ENCODE data around the gene SERPINB1. TPM values are rescaled to one million over a fixed set of nuclear protein-coding genes. Genes with fewer than 3 reads are reported as not detected.
A peak's percentile ranks its signal among the peaks of the same experiment; 100 is the strongest.

SERPINB1 gene
- total and polyA plus RNA-seq, 9 of the 15 experiments (the other 6 are each of a cell fraction or from before 2014, with no cell fraction given) = 33.9 to 108 (median 63.8) TPM

DNA sequence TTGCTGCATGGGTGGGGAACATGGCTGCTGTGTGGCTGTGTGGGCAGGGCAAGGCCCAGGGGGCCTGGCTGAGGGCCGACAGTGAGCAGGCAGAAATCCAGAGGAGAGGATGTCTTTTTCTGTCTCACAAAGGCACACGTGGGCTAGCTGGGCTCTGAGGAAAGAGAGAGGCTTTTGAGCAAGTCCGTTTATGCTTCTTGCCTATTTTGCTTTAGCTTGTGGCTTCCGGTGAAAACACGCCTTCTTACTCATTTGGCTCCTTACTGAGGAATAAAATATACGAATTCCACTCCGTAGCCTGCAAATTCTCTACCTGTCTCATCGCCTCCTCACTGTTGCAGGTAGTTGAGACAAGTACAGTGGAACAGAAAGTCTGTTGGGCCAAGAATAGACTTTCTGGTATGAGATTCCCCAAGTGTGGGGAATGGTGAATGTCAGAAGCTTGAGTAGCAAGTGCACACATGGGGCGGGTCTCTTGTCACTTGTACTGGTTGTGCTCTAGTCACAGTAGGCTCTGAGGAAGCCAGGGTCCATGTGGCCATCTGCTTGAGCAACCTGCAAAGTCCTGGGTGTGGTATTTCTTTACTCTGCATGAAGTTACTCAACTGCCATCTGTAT is 48.0 kb downstream of the SERPINB1 start:
- POLR2A ChIA-PET = interaction anchor here (0.6 to 1.5 kb wide), 2 partner anchors 11 to 1303 kb away, joined by 3 to 4 read pairs; no protein-coding TSS in a partner anchor
- Histone ChIP-seq H3K27ac (ENCODE audit: extremely low read depth, low read depth, low read length) (no peak overlapping the region), H2AFZ (ENCODE audit: low read depth, low read length) (no peak overlapping the region), H3K4me1 (replicated peaks in 1 of 2; ENCODE audit: control insufficient read depth in 2 of 2, insufficient read depth in 2 of 2, low read length in 2 of 2) (peaks cover 2 to 9% of the 10 kb centered on the region in 2 experiments; a peak in 4 of 5 replicates), H3K27me3 (ENCODE audit: control insufficient read depth in 2 of 2, insufficient read depth in 2 of 2, low read length in 2 of 2) (no peaks in the 10 kb centered on the region), H3K36me3 (ENCODE audit: control insufficient read depth, insufficient read depth, low read length) (no peaks in the 10 kb centered on the region; the same call in 2 of the 3 replicates), H3K9me1 (ENCODE audit: control insufficient read depth, insufficient read depth, low read length) (no peaks in the 10 kb centered on the region), H3K4me2 (ENCODE audit: insufficient read depth, low read length) (no peak overlapping the region), H3K9me3 (replicated peaks; ENCODE audit: control insufficient read depth, insufficient read depth, low read depth, low read length) (0 out of 2 replicates have a peak, but pooled peaks cover 4% of the 10 kb centered on the region), H4K20me1 (replicated peaks; ENCODE audit: control insufficient read depth, insufficient read depth, low read length) (no peaks in the 10 kb centered on the region), H3K79me2 (ENCODE audit: control insufficient read depth, insufficient read depth, low read length) (no peaks in the 10 kb centered on the region), H3K4me3 (no peak overlapping the region), H3K9ac (ENCODE audit: insufficient read depth in 1 of 2, low read depth in 2 of 2, low read length in 2 of 2) (peak overlapping the region in 1 of 2 experiments; percentile 82; a peak in 2 of 4 replicates)
- no peak for ATAC-seq
- 76% methylated on average over 9 of the region's 9 CpGs for WGBS (ENCODE audit: insufficient coverage, low coverage, missing lambda C conversion rate)
- no peak for TF ChIP-seq EGR1 (conservative IDR thresholded peaks at IDR 0.05)
- no peak for TF ChIP-seq CTBP1 (IDR thresholded peaks at IDR 0.05; ENCODE audit: borderline replicate concordance)
- TF ChIP-seq RUNX1 (IDR thresholded peaks at IDR 0.05; ENCODE audit: low read depth) = no peak
- TF ChIP-seq, protein P1, sequence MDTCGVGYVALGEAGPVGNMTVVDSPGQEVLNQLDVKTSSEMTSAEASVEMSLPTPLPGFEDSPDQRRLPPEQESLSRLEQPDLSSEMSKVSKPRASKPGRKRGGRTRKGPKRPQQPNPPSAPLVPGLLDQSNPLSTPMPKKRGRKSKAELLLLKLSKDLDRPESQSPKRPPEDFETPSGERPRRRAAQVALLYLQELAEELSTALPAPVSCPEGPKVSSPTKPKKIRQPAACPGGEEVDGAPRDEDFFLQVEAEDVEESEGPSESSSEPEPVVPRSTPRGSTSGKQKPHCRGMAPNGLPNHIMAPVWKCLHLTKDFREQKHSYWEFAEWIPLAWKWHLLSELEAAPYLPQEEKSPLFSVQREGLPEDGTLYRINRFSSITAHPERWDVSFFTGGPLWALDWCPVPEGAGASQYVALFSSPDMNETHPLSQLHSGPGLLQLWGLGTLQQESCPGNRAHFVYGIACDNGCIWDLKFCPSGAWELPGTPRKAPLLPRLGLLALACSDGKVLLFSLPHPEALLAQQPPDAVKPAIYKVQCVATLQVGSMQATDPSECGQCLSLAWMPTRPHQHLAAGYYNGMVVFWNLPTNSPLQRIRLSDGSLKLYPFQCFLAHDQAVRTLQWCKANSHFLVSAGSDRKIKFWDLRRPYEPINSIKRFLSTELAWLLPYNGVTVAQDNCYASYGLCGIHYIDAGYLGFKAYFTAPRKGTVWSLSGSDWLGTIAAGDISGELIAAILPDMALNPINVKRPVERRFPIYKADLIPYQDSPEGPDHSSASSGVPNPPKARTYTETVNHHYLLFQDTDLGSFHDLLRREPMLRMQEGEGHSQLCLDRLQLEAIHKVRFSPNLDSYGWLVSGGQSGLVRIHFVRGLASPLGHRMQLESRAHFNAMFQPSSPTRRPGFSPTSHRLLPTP (IDR thresholded peaks at IDR 0.05; ENCODE audit: borderline replicate concordance, extremely low read depth, insufficient read length) = no peak
- no peak for TF ChIP-seq BACH1 (tag; IDR thresholded peaks at IDR 0.05)
- TF ChIP-seq POLR2H (tag; IDR thresholded peaks at IDR 0.05; ENCODE audit: low read depth) = no peak
- TF ChIP-seq ZNF77 (CRISPR knock-in tag; IDR thresholded peaks at IDR 0.05) = no peak
- TF ChIP-seq, protein P2, sequence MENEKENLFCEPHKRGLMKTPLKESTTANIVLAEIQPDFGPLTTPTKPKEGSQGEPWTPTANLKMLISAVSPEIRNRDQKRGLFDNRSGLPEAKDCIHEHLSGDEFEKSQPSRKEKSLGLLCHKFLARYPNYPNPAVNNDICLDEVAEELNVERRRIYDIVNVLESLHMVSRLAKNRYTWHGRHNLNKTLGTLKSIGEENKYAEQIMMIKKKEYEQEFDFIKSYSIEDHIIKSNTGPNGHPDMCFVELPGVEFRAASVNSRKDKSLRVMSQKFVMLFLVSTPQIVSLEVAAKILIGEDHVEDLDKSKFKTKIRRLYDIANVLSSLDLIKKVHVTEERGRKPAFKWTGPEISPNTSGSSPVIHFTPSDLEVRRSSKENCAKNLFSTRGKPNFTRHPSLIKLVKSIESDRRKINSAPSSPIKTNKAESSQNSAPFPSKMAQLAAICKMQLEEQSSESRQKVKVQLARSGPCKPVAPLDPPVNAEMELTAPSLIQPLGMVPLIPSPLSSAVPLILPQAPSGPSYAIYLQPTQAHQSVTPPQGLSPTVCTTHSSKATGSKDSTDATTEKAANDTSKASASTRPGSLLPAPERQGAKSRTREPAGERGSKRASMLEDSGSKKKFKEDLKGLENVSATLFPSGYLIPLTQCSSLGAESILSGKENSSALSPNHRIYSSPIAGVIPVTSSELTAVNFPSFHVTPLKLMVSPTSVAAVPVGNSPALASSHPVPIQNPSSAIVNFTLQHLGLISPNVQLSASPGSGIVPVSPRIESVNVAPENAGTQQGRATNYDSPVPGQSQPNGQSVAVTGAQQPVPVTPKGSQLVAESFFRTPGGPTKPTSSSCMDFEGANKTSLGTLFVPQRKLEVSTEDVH (IDR thresholded peaks at IDR 0.05; ENCODE audit: low read depth, partially characterized antibody) = no peak
- no peak for TF ChIP-seq TOE1 (IDR thresholded peaks at IDR 0.05; ENCODE audit: borderline replicate concordance)
- no peak for TF ChIP-seq TOE1 (CRISPR knock-in tag; IDR thresholded peaks at IDR 0.05; ENCODE audit: borderline replicate concordance, low read depth)
- no peak for TF ChIP-seq NR2C1 (IDR thresholded peaks at IDR 0.05)
- TF ChIP-seq NR2C1 (tag; IDR thresholded peaks at IDR 0.05) = no peak
- TF ChIP-seq ZNF76 (CRISPR knock-in tag; IDR thresholded peaks at IDR 0.05; ENCODE audit: borderline replicate concordance) = no peak
- TF ChIP-seq LEF1 (IDR thresholded peaks at IDR 0.05) = no peak
- TF ChIP-seq POLR2AphosphoS5 (IDR thresholded peaks at IDR 0.05; ENCODE audit: control insufficient read depth, insufficient read depth, low read depth, low read length) = no peak
- no peak for TF ChIP-seq ZNF507 (tag; conservative IDR thresholded peaks at IDR 0.05)
- TF ChIP-seq L3MBTL2 (IDR thresholded peaks at IDR 0.05) = no peak
- TF ChIP-seq MEF2A (IDR thresholded peaks at IDR 0.05; ENCODE audit: control insufficient read depth, low read depth, low read length) = no peak
- intact Hi-C loops (cut with micrococcal nuclease) (loop anchor here (5.0 kb wide), 2 partner anchors 56 to 119 kb away; no protein-coding TSS in a partner anchor), in situ Hi-C loops (cut with MboI) (no loop called here)
- FAIRE-seq = no peak
- no TSS peak for BruUV-seq (replicated peaks)
- no peak for DNase-seq (ENCODE audit: extremely low read depth in 1 of 4, low spot score in 3 of 4)
- CTCF ChIA-PET (ENCODE audit: low intra/inter-chr PET ratio) = interaction anchor here (0.7 kb wide), 1 partner anchor 48 kb away, joined by 3 read pairs; the partner anchor contains the start of gene SERPINB1
